Neuron (in vitro differentiated cells): ENCODE measurements around the gene ARID3A.

Experiments
- H2AFZ ChIP-seq: one replicate; pipeline ENCODE4 v1.6.1; 2013; ENCODE audit warnings: low read depth, mild to moderate bottlenecking, inconsistent platforms, low read length, moderate library complexity
- H3K27me3 ChIP-seq: one replicate; pipeline ENCODE4 v1.6.1; 2013; ENCODE audit warnings: low read length; ENCODE audit not compliant: insufficient read depth
- H3K36me3 ChIP-seq: one replicate; pipeline ENCODE4 v1.6.1; 2013; ENCODE audit warnings: low read length; ENCODE audit not compliant: insufficient read depth
- H3K4me1 ChIP-seq: one replicate; pipeline ENCODE4 v1.6.1; 2013; ENCODE audit warnings: low read length; ENCODE audit not compliant: insufficient read depth
- H3K4me3 ChIP-seq: 2 replicates; pipeline ENCODE4 v1.5.1; 2013; ENCODE audit warnings: mild to moderate bottlenecking, low read length, moderate library complexity
- H3K9me3 ChIP-seq: one replicate; pipeline ENCODE4 v1.6.1; 2013; ENCODE audit warnings: low read length

Gene ARID3A

GRCh38 chr19:925087-925525, 729 bp upstream of the ARID3A start:
- Histone ChIP-seq H3K27me3 (no peaks in the 10 kb centered on the region), H3K4me1 (peaks cover 16% of the 10 kb centered on the region), H3K9me3 (no peaks in the 10 kb centered on the region), H2AFZ (peak overlapping the region; percentile 86), H3K4me3 (peak overlapping the region; percentile 99), H3K36me3 (peaks cover 3% of the 10 kb centered on the region)

- H3K4me1 ChIP-seq, result peaks cover 16% of the 10 kb centered on the region
- no peaks in the 10 kb centered on the region for H3K27me3 ChIP-seq
- peaks cover 3% of the 10 kb centered on the region for H3K36me3 ChIP-seq
- H3K9me3 ChIP-seq, result no peaks in the 10 kb centered on the region
- H3K4me3 ChIP-seq, result peak overlapping the region; percentile 99
- peak overlapping the region; percentile 54 for H2AFZ ChIP-seq
Observed at GRCh38 chr19:926323-926588, 421 bp downstream of the ARID3A start.

GRCh38 chr19:926589-927350, 935 bp downstream of the ARID3A start:
- H3K36me3 ChIP-seq, result peaks cover 3% of the 10 kb centered on the region
- H3K4me1 ChIP-seq, result peaks cover 16% of the 10 kb centered on the region
- no peaks in the 10 kb centered on the region for H3K9me3 ChIP-seq
- H3K27me3 ChIP-seq, result no peaks in the 10 kb centered on the region
- peak overlapping the region; percentile 54 for H2AFZ ChIP-seq
- peak overlapping the region; percentile 99 for H3K4me3 ChIP-seq

GRCh38 chr19:927351-927779, 1.5 kb downstream of the ARID3A start:
- Histone ChIP-seq H3K4me1 (peaks cover 14% of the 10 kb centered on the region), H3K36me3 (peaks cover 9% of the 10 kb centered on the region), H3K27me3 (no peaks in the 10 kb centered on the region), H2AFZ (no peak overlapping the region), H3K9me3 (no peaks in the 10 kb centered on the region), H3K4me3 (peak overlapping the region; percentile 99)

GRCh38 chr19:927780-928401, 2.1 kb downstream of the ARID3A start:
- H2AFZ ChIP-seq, result no peak overlapping the region
- peaks cover 12% of the 10 kb centered on the region for H3K36me3 ChIP-seq
- no peaks in the 10 kb centered on the region for H3K27me3 ChIP-seq
- H3K9me3 ChIP-seq, result no peaks in the 10 kb centered on the region
- peaks cover 17% of the 10 kb centered on the region for H3K4me1 ChIP-seq
- peak overlapping the region; percentile 99 for H3K4me3 ChIP-seq

GRCh38 chr19:928471-929202, 2.8 kb downstream of the ARID3A start:
- Histone ChIP-seq H3K9me3 (no peaks in the 10 kb centered on the region), H3K27me3 (no peaks in the 10 kb centered on the region), H3K36me3 (peaks cover 16% of the 10 kb centered on the region), H3K4me3 (no peak overlapping the region), H2AFZ (no peak overlapping the region), H3K4me1 (peaks cover 21% of the 10 kb centered on the region)

GRCh38 chr19:929203-929890, 3.5 kb downstream of the ARID3A start:
- Histone ChIP-seq H3K27me3 (no peaks in the 10 kb centered on the region), H3K4me1 (peaks cover 21% of the 10 kb centered on the region), H3K36me3 (peaks cover 19% of the 10 kb centered on the region), H3K9me3 (no peaks in the 10 kb centered on the region), H2AFZ (no peak overlapping the region), H3K4me3 (no peak overlapping the region)

GRCh38 chr19:929891-930258, 4.0 kb downstream of the ARID3A start:
- H2AFZ ChIP-seq, result no peak overlapping the region
- no peaks in the 10 kb centered on the region for H3K27me3 ChIP-seq
- peaks cover 21% of the 10 kb centered on the region for H3K36me3 ChIP-seq
- peaks cover 18% of the 10 kb centered on the region for H3K4me1 ChIP-seq
- H3K9me3 ChIP-seq, result no peaks in the 10 kb centered on the region
- H3K4me3 ChIP-seq, result no peak overlapping the region

- no peak overlapping the region for H2AFZ ChIP-seq
- no peak overlapping the region for H3K4me3 ChIP-seq
- peaks cover 15% of the 10 kb centered on the region for H3K4me1 ChIP-seq
- peaks cover 4% of the 10 kb centered on the region for H3K9me3 ChIP-seq
- peaks cover 27% of the 10 kb centered on the region for H3K36me3 ChIP-seq
- H3K27me3 ChIP-seq, result no peaks in the 10 kb centered on the region
Observed at GRCh38 chr19:931860-932647, 6.2 kb downstream of the ARID3A start.

- Histone ChIP-seq H3K4me3 (no peak overlapping the region), H3K4me1 (peaks cover 8% of the 10 kb centered on the region), H3K9me3 (peaks cover 4% of the 10 kb centered on the region), H3K36me3 (peaks cover 27% of the 10 kb centered on the region), H2AFZ (no peak overlapping the region), H3K27me3 (no peaks in the 10 kb centered on the region)
Observed at GRCh38 chr19:932648-933552, 7.1 kb downstream of the ARID3A start.

- peaks cover 27% of the 10 kb centered on the region for H3K36me3 ChIP-seq
- H3K27me3 ChIP-seq, result no peaks in the 10 kb centered on the region
- no peak overlapping the region for H3K4me3 ChIP-seq
- H2AFZ ChIP-seq, result no peak overlapping the region
- H3K9me3 ChIP-seq, result peaks cover 6% of the 10 kb centered on the region
- peaks cover 7% of the 10 kb centered on the region for H3K4me1 ChIP-seq
Observed at GRCh38 chr19:933553-933882, 7.7 kb downstream of the ARID3A start.
